ENCODE measurements around the gene DENND10.
A peak's percentile ranks its signal among the peaks of the same experiment; 100 is the strongest.

The DENND10 gene

DNA sequence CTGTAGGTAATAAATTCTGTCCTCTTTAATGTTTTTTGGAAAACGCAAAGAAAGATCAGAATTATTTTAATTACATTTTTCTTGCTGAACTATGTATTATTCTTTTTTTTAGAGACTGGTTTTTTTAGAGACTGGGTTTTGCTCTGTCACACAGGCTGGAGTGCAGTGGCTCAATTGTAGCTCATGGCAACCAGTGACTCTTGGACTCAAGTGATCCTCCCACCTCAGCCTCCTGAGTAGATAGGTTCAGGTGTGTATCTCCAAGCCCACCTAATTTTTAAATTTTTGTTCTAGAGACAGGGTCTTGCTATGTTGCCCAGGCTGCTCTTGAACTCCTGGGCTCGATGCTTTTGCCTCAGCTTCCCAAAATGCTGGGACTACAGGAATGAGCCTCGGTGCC, 5.3 kb upstream of the DENND10 start:
- DNase-seq (ENCODE audit: low spot score) (no peak), ATAC-seq (ENCODE audit: low read depth) (no peak)
- no peaks in the 10 kb centered on the region for H3K9me3 ChIP-seq (ENCODE audit: severe bottlenecking)
- H3K4me1 ChIP-seq (ENCODE audit: insufficient read depth, poor library complexity, severe bottlenecking) = peaks cover 17% of the 10 kb centered on the region
- H3K36me3 ChIP-seq (ENCODE audit: low read depth) = no peaks in the 10 kb centered on the region
- H3K27ac ChIP-seq (ENCODE audit: poor library complexity, severe bottlenecking) = no peak overlapping the region
- no peak overlapping the region for H3K4me3 ChIP-seq (ENCODE audit: severe bottlenecking)
- no peaks in the 10 kb centered on the region for H3K27me3 ChIP-seq (ENCODE audit: insufficient read depth, poor library complexity, severe bottlenecking)
- TF ChIP-seq, protein P1, sequence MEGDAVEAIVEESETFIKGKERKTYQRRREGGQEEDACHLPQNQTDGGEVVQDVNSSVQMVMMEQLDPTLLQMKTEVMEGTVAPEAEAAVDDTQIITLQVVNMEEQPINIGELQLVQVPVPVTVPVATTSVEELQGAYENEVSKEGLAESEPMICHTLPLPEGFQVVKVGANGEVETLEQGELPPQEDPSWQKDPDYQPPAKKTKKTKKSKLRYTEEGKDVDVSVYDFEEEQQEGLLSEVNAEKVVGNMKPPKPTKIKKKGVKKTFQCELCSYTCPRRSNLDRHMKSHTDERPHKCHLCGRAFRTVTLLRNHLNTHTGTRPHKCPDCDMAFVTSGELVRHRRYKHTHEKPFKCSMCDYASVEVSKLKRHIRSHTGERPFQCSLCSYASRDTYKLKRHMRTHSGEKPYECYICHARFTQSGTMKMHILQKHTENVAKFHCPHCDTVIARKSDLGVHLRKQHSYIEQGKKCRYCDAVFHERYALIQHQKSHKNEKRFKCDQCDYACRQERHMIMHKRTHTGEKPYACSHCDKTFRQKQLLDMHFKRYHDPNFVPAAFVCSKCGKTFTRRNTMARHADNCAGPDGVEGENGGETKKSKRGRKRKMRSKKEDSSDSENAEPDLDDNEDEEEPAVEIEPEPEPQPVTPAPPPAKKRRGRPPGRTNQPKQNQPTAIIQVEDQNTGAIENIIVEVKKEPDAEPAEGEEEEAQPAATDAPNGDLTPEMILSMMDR (IDR thresholded peaks at IDR 0.05; ENCODE audit: poor library complexity, severe bottlenecking) = no peak

DNA sequence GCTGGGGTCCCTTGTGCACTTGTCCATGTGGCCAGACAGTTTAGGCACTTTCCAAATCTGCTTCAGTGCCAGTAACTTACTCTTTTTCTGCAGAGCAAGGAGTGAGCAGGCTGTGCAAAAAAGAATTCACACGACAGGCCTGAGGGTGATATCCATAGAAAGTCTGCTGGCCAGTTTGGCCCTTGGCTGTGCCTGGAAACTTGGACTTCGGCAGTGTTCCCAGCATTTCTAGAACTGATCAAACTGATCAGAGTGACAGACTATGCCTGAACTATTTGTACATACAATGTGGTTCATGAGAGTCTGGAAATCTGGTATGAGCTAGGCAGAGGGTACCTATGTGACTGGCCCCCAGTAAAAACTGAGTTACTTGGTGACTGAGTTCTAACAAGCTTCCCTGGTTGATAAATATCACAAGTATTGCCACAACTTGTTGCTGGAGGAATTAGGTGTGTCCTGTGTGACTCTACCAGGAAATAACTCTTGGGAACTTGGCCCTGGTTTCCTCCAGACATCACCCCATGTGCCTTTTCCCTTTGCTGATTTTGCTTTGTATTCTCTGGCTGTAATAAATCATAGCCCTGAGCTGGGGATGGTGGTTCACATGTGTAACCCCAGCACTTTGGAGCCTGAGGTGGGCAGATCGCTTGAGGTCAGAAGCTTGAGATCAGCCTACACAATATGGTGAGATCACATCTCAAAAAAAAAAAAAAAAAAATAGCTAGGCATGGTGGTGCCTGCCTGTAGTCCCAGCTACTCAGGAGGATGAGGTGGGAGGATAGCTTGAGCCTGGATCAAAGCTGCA, 3.3 kb upstream of the DENND10 start:
- Histone ChIP-seq H3K27ac (ENCODE audit: poor library complexity, severe bottlenecking) (peak overlapping the region; percentile 69), H3K4me3 (ENCODE audit: severe bottlenecking) (no peak overlapping the region), H3K36me3 (ENCODE audit: low read depth) (peaks cover 5% of the 10 kb centered on the region), H3K4me1 (ENCODE audit: insufficient read depth, poor library complexity, severe bottlenecking) (peaks cover 17% of the 10 kb centered on the region), H3K27me3 (ENCODE audit: insufficient read depth, poor library complexity, severe bottlenecking) (no peaks in the 10 kb centered on the region), H3K9me3 (ENCODE audit: severe bottlenecking) (no peaks in the 10 kb centered on the region)
- TF ChIP-seq, protein P1 (IDR thresholded peaks at IDR 0.05; ENCODE audit: poor library complexity, severe bottlenecking) = no peak
- peak; percentile 28 for ATAC-seq (ENCODE audit: low read depth)
- no peak for DNase-seq (ENCODE audit: low spot score)

DNA sequence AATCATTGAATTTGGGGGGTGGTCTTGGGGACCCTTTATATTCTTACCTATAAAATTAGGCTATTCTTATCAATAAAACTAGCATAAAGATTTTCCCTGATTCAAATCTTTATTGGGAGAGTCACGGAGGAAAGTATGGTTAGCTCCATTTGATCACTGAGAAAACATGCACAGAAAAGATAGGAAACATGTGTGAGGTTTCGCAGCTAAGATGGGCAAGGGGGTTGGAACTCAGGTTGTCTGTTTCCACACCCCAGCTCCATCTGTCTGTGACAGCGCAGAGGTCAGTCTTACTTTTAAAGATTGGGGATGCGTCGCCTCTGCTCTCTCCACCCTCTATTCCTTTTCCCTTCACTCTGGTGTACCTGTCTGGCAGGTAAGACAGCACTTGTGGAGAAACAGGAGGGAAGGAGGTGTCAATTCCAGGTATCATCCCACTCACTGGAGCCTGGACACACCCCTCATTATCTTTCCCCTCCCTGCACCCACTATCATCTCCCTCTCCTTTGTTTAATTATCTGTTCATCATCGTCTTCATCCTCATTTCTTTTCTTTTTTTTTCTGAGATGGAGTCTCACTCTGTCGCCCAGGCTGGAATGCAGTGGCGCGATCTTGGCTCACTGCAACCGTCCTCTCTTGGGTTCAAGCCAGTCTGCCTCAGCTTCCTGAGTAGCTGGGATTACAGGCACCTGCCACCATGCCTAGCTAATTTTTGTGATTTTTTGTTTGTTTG, 2.4 kb upstream of the DENND10 start:
- Histone ChIP-seq H3K4me1 (ENCODE audit: insufficient read depth, poor library complexity, severe bottlenecking) (peaks cover 17% of the 10 kb centered on the region), H3K27me3 (ENCODE audit: insufficient read depth, poor library complexity, severe bottlenecking) (no peaks in the 10 kb centered on the region), H3K4me3 (ENCODE audit: severe bottlenecking) (no peak overlapping the region), H3K9me3 (ENCODE audit: severe bottlenecking) (no peaks in the 10 kb centered on the region), H3K36me3 (ENCODE audit: low read depth) (peaks cover 8% of the 10 kb centered on the region), H3K27ac (ENCODE audit: poor library complexity, severe bottlenecking) (peak overlapping the region; percentile 69)
- DNase-seq (ENCODE audit: low spot score) (no peak), ATAC-seq (ENCODE audit: low read depth) (no peak)
- TF ChIP-seq, protein P1 (IDR thresholded peaks at IDR 0.05; ENCODE audit: poor library complexity, severe bottlenecking) = no peak

DNA sequence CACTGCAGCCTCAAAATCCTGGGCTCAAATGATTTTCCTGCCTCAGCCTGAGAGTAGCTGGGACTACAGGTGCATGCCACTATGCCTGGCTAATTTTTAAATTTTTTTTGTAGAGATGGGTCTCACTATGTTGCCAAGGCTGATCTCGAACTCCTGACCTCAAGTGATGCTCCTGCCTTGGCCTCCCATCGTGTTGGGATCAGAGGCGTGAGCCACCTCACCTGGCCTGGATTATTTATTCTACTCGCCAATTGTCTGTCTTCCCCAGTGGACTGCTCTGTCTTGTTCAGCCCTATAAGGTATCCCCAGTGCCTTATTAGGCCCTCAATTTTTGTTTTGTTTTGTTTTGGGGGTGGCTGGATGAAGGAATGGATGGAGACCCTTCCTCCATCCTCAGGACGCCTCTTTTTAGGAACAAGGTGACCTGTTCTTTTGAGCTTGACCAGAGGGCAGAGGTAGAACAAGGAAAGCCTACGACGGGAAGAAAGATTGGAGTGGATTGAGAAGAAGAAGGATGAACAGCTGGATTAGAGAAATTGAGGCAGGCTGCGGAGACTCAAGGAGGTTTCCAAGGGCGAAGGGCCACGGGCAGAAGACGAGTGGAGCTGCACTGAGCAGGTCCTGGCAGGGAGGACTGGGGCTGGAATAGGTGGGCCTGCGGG, 541 bp upstream of the DENND10 start:
- peaks cover 21% of the 10 kb centered on the region for H3K36me3 ChIP-seq (ENCODE audit: low read depth)
- H3K27me3 ChIP-seq (ENCODE audit: insufficient read depth, poor library complexity, severe bottlenecking) = no peaks in the 10 kb centered on the region
- peaks cover 17% of the 10 kb centered on the region for H3K4me1 ChIP-seq (ENCODE audit: insufficient read depth, poor library complexity, severe bottlenecking)
- no peak overlapping the region for H3K4me3 ChIP-seq (ENCODE audit: severe bottlenecking)
- no peak overlapping the region for H3K27ac ChIP-seq (ENCODE audit: poor library complexity, severe bottlenecking)
- ATAC-seq (ENCODE audit: low read depth) (no peak), DNase-seq (ENCODE audit: low spot score) (no peak)
- TF ChIP-seq, protein P1 (IDR thresholded peaks at IDR 0.05; ENCODE audit: poor library complexity, severe bottlenecking) = no peak
- no peaks in the 10 kb centered on the region for H3K9me3 ChIP-seq (ENCODE audit: severe bottlenecking)

Data from RWPE2 (cell line).